ENCODE results near the gene ATP6V0E2. TPM values are rescaled to one million over a fixed set of nuclear protein-coding genes. Genes with fewer than 3 reads are reported as not detected.
A peak's percentile ranks its signal among the peaks of the same experiment; 100 is the strongest.

Gene ATP6V0E2
- total and polyA plus RNA-seq, 2 experiments from 2014 or later, result 116 to 132 TPM

DNA sequence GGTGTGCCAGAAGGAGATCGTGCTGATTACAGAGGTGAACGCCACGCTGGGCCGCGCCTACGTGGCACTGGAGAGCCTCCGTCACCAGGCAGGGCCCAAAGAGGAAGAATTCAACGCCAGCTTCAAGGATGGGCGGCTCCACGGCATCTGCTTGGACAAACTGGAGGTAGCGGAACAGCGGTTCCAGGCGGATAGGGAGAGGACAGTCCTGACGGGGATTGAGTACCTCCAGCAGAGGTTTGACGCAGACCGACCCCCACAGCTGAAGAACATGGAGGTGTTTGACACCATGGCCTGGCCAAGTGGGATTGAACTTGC, 12.1 kb upstream of the ATP6V0E2 start:
- Histone ChIP-seq H3K4me1 (ENCODE audit: low read depth) (no peaks in the 10 kb centered on the region), H3K9me3 (ENCODE audit: low read depth) (no peaks in the 10 kb centered on the region), H3K36me3 (no peaks in the 10 kb centered on the region), H3K4me3 (no peak overlapping the region), H3K27me3 (no peaks in the 10 kb centered on the region), H3K27ac (no peak overlapping the region)
- TF ChIP-seq, protein P1, sequence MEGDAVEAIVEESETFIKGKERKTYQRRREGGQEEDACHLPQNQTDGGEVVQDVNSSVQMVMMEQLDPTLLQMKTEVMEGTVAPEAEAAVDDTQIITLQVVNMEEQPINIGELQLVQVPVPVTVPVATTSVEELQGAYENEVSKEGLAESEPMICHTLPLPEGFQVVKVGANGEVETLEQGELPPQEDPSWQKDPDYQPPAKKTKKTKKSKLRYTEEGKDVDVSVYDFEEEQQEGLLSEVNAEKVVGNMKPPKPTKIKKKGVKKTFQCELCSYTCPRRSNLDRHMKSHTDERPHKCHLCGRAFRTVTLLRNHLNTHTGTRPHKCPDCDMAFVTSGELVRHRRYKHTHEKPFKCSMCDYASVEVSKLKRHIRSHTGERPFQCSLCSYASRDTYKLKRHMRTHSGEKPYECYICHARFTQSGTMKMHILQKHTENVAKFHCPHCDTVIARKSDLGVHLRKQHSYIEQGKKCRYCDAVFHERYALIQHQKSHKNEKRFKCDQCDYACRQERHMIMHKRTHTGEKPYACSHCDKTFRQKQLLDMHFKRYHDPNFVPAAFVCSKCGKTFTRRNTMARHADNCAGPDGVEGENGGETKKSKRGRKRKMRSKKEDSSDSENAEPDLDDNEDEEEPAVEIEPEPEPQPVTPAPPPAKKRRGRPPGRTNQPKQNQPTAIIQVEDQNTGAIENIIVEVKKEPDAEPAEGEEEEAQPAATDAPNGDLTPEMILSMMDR (IDR thresholded peaks at IDR 0.05; ENCODE audit: low read depth, low read length), result no peak
- no peak for DNase-seq (ENCODE audit: low read depth in 1 of 2, low spot score in 1 of 2)

DNA sequence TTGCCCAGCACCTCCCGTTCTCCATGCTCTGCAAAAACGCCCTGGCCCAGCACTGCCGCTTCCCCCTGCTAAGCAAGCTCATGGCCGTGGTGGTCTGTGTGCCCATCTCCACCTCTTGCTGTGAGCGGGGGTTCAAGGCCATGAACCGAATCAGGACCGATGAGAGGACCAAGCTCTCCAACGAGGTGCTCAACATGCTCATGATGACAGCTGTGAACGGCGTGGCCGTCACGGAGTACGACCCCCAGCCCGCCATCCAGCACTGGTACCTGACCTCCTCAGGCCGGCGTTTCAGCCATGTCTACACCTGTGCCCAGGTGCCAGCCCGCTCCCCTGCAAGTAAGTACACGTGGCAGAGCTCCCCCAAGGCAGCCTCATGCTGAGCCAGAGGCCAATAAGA, 11.6 kb upstream of the ATP6V0E2 start:
- DNase-seq (ENCODE audit: low read depth in 1 of 2, low spot score in 1 of 2), result no peak

DNA sequence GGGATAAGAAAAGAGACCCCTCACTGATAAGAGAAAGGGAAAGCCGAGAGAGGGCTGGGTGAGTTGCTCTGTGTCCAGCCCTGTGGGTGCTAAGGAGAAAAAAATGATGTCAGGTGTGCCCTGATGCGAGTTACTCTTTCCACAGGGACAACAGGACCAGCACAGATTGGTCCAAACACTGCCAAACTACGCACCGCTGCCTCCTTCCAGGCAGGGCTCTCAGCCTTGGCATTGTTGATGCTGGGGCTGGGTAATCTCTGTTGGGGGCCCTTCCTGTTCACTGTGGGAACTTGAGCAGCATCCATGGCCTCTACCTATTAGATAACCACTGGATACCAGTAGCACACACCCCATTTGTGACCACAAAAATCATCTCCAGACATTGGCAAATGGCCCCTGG, 10.3 kb upstream of the ATP6V0E2 start:
- TF ChIP-seq, protein P1 (IDR thresholded peaks at IDR 0.05; ENCODE audit: low read depth, low read length), result no peak
- no peaks in the 10 kb centered on the region for H3K9me3 ChIP-seq (ENCODE audit: low read depth)
- no peaks in the 10 kb centered on the region for H3K36me3 ChIP-seq
- DNase-seq (ENCODE audit: low read depth in 1 of 2, low spot score in 1 of 2), result no peak
- H3K4me1 ChIP-seq (ENCODE audit: low read depth), result no peaks in the 10 kb centered on the region
- H3K27ac ChIP-seq, result no peak overlapping the region
- no peak overlapping the region for H3K4me3 ChIP-seq
- no peaks in the 10 kb centered on the region for H3K27me3 ChIP-seq

More for the DNA sequence above, 11.6 kb upstream of the ATP6V0E2 start:
- Histone ChIP-seq H3K4me1 (ENCODE audit: low read depth) (no peaks in the 10 kb centered on the region), H3K27me3 (no peaks in the 10 kb centered on the region), H3K27ac (no peak overlapping the region), H3K9me3 (ENCODE audit: low read depth) (no peaks in the 10 kb centered on the region), H3K4me3 (no peak overlapping the region), H3K36me3 (no peaks in the 10 kb centered on the region)
- TF ChIP-seq, protein P1 (IDR thresholded peaks at IDR 0.05; ENCODE audit: low read depth, low read length), result no peak

DNA sequence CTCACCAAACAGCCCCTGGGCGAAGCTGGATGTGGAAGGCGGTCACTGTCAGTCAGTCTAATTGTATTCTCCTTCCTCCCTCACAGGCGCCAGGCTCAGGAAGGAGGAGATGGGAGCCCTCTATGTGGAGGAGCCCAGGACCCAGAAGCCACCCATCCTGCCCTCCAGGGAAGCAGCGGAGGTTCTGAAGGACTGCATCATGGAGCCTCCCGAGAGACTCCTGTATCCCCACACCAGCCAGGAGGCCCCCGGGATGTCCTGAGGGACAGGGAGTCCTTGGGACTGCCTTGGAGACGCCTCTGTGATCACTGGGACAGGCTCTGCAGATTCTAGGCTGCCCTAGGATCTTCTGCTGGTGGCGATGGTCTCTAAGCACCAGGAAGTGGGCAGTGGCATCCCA, 9.7 kb upstream of the ATP6V0E2 start:
- Histone ChIP-seq H3K9me3 (ENCODE audit: low read depth) (no peaks in the 10 kb centered on the region), H3K36me3 (no peaks in the 10 kb centered on the region), H3K4me1 (ENCODE audit: low read depth) (no peaks in the 10 kb centered on the region), H3K4me3 (no peak overlapping the region), H3K27ac (no peak overlapping the region), H3K27me3 (no peaks in the 10 kb centered on the region)
- TF ChIP-seq, protein P1 (IDR thresholded peaks at IDR 0.05; ENCODE audit: low read depth, low read length), result no peak
- DNase-seq (ENCODE audit: low read depth in 1 of 2, low spot score in 1 of 2), result no peak

DNA sequence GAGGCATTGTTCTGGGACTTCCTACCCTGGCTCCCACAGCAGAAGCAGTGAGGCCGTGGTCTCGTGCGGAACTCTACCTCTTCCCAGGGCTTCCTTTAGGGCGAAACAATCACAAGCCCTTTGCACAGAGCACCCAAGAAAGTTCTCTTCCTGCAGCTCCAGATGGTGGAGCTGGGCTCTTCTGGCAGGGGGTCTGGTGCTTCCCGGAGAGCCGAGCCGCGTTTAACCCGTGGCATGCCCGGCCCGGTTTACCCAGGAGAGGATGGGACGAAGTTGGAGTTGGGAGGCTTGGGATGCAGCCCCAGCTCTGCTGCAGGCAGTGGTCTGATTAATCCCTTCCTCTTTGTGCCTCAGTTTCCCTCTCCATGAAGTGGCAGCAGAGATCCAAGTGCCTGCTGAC, 9.0 kb upstream of the ATP6V0E2 start:
- Histone ChIP-seq H3K27ac (no peak overlapping the region), H3K9me3 (ENCODE audit: low read depth) (no peaks in the 10 kb centered on the region), H3K36me3 (no peaks in the 10 kb centered on the region), H3K4me1 (ENCODE audit: low read depth) (no peaks in the 10 kb centered on the region), H3K27me3 (no peaks in the 10 kb centered on the region), H3K4me3 (no peak overlapping the region)
- TF ChIP-seq, protein P1 (IDR thresholded peaks at IDR 0.05; ENCODE audit: low read depth, low read length), result no peak
- DNase-seq (ENCODE audit: low read depth in 1 of 2, low spot score in 1 of 2), result no peak

DNA sequence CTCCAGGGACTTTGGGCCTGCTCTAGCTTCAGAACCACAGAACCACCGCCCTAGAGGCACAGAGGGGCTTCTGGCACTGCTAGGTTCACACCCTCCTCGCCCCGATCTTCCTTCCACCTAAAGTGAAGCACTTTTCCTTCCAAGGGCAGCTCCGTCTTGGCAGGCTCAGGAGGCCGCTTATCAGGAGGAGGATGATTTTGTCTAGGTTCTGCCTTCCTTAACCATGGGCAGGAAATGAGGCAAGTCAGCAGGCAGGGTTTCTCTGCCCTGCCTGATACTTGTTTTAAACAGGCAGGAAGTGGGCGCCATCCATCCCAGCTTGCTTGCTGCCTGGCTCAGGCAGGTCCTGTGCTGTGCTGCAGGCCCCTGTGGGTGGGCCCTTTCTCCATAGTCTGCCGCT, 8.3 kb upstream of the ATP6V0E2 start:
- no peak overlapping the region for H3K4me3 ChIP-seq
- no peaks in the 10 kb centered on the region for H3K36me3 ChIP-seq
- no peaks in the 10 kb centered on the region for H3K27me3 ChIP-seq
- TF ChIP-seq, protein P1 (IDR thresholded peaks at IDR 0.05; ENCODE audit: low read depth, low read length), result no peak
- peak in 1 of 2 donors; percentile 65 for DNase-seq (ENCODE audit: low read depth in 1 of 2, low spot score in 1 of 2)
- H3K27ac ChIP-seq, result no peak overlapping the region
- H3K4me1 ChIP-seq (ENCODE audit: low read depth), result no peaks in the 10 kb centered on the region
- no peaks in the 10 kb centered on the region for H3K9me3 ChIP-seq (ENCODE audit: low read depth)

Data from cardiac muscle cell (in vitro differentiated cells and primary cell).